ENCODE results near the gene ADAMTS2.
A peak's percentile ranks its signal among the peaks of the same experiment; 100 is the strongest.

Gene ADAMTS2

DNA sequence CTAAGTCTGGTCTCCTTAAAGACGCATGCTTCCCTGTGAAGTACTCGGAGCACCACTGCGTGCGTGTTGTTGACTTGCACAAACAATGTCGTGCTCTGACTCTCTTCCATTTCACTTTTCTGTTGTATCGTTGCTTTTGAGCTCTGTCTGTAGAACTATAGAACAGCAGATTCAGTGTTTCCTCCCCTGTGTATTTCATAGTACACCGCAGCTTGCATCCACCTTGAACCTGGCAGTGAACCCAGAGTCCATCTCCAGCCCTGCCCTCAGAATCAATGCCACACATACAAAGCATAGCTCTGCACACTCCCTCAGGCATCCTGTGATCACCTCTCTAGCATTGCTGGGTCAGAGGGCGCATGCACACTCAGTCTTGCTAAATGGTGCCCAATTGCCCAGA is 37.2 kb upstream of the ADAMTS2 start:
- H3K4me3 ChIP-seq (ENCODE audit: low read depth, low read length) = no peak overlapping the region

DNA sequence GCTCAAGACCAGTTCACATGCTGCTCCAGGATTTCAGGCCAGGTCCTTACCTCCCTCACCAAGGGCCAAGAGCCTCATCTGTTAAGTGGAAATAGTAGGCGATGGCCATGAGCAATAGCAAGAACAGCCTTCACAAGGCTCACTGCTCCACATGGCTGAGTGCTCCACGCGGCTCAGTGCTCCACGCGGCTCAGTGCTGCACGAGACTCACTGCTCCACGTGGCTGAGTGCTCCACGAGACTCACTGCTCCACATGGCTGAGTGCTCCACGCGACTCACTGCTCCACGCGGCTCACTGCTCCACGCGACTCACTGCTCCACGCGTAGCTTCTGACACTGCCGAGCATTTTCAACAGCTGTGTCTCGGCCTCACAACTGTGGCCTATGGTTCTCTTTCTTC is 36.4 kb upstream of the ADAMTS2 start:
- Histone ChIP-seq H4K12ac (ENCODE audit: low read depth, low read length) (no peak overlapping the region), H2BK120ac (ENCODE audit: insufficient read depth, low read length, poor library complexity) (no peak overlapping the region), H3K27ac (ENCODE audit: low read depth, low read length) (no peak overlapping the region), H3K9ac (ENCODE audit: low read length) (no peak overlapping the region), H3K4ac (ENCODE audit: low read depth, low read length) (no peak overlapping the region), H3K18ac (ENCODE audit: low read length) (no peak overlapping the region), H3K79me2 (ENCODE audit: control insufficient read depth, insufficient read depth, low read length, poor library complexity) (no peaks in the 10 kb centered on the region), H3K4me3 (ENCODE audit: low read depth, low read length) (no peak overlapping the region), H3K4me2 (ENCODE audit: low read length) (no peak overlapping the region), H2AFZ (ENCODE audit: insufficient read depth, low read length, poor library complexity) (no peak overlapping the region), H3K4me1 (ENCODE audit: control insufficient read depth in 1 of 2, insufficient read depth in 2 of 2, low read length in 2 of 2) (peaks cover 0 to 10% of the 10 kb centered on the region in 2 experiments), H2AK5ac (ENCODE audit: low read length) (no peak overlapping the region), H4K91ac (ENCODE audit: low read depth, low read length) (no peak overlapping the region), H3K14ac (ENCODE audit: low read length) (no peak overlapping the region), H3K36me3 (ENCODE audit: control insufficient read depth in 1 of 2, insufficient read depth in 2 of 2, low read length in 2 of 2) (no peaks in the 10 kb centered on the region), H3K23ac (ENCODE audit: low read length) (no peak overlapping the region), H3K79me1 (ENCODE audit: low read length) (no peaks in the 10 kb centered on the region), H2BK12ac (ENCODE audit: low read length) (no peak overlapping the region), H3K9me3 (ENCODE audit: insufficient read depth, low read depth, low read length) (peaks cover 7% of the 10 kb centered on the region), H3K27me3 (ENCODE audit: insufficient read depth, low read length) (no peaks in the 10 kb centered on the region), H4K8ac (ENCODE audit: low read depth, low read length) (no peak overlapping the region), H2BK5ac (ENCODE audit: low read depth, low read length, poor library complexity) (no peak overlapping the region)
- WGBS (ENCODE audit: extremely low coverage, insufficient coverage, insufficient read length) = no CpG with 5 or more reads among the region's 18 CpGs
- no peak for DNase-seq

More for the DNA sequence above, 37.2 kb upstream of the ADAMTS2 start:
- Histone ChIP-seq H3K23ac (ENCODE audit: low read length) (no peak overlapping the region), H2BK12ac (ENCODE audit: low read length) (no peak overlapping the region), H4K91ac (ENCODE audit: low read depth, low read length) (no peak overlapping the region), H4K12ac (ENCODE audit: low read depth, low read length) (no peak overlapping the region), H3K9me3 (ENCODE audit: insufficient read depth, low read depth, low read length) (peaks cover 6% of the 10 kb centered on the region), H3K79me1 (ENCODE audit: low read length) (no peaks in the 10 kb centered on the region), H3K27ac (ENCODE audit: low read depth, low read length) (no peak overlapping the region), H2BK5ac (ENCODE audit: low read depth, low read length, poor library complexity) (no peak overlapping the region), H3K9ac (ENCODE audit: low read length) (no peak overlapping the region), H2AFZ (ENCODE audit: insufficient read depth, low read length, poor library complexity) (no peak overlapping the region), H3K27me3 (ENCODE audit: insufficient read depth, low read length) (no peaks in the 10 kb centered on the region), H3K36me3 (ENCODE audit: control insufficient read depth in 1 of 2, insufficient read depth in 2 of 2, low read length in 2 of 2) (no peaks in the 10 kb centered on the region), H2BK120ac (ENCODE audit: insufficient read depth, low read length, poor library complexity) (no peak overlapping the region), H3K4me1 (ENCODE audit: control insufficient read depth in 1 of 2, insufficient read depth in 2 of 2, low read length in 2 of 2) (peaks cover 0 to 10% of the 10 kb centered on the region in 2 experiments), H2AK5ac (ENCODE audit: low read length) (no peak overlapping the region), H3K18ac (ENCODE audit: low read length) (no peak overlapping the region), H3K4ac (ENCODE audit: low read depth, low read length) (no peak overlapping the region), H3K79me2 (ENCODE audit: control insufficient read depth, insufficient read depth, low read length, poor library complexity) (no peaks in the 10 kb centered on the region), H3K14ac (ENCODE audit: low read length) (no peak overlapping the region), H4K8ac (ENCODE audit: low read depth, low read length) (no peak overlapping the region), H3K4me2 (ENCODE audit: low read length) (no peak overlapping the region)
- WGBS (ENCODE audit: extremely low coverage, insufficient coverage, insufficient read length) = no CpG with 5 or more reads among the region's 8 CpGs
- peak in 1 of 2 donors; percentile 39 for DNase-seq

DNA sequence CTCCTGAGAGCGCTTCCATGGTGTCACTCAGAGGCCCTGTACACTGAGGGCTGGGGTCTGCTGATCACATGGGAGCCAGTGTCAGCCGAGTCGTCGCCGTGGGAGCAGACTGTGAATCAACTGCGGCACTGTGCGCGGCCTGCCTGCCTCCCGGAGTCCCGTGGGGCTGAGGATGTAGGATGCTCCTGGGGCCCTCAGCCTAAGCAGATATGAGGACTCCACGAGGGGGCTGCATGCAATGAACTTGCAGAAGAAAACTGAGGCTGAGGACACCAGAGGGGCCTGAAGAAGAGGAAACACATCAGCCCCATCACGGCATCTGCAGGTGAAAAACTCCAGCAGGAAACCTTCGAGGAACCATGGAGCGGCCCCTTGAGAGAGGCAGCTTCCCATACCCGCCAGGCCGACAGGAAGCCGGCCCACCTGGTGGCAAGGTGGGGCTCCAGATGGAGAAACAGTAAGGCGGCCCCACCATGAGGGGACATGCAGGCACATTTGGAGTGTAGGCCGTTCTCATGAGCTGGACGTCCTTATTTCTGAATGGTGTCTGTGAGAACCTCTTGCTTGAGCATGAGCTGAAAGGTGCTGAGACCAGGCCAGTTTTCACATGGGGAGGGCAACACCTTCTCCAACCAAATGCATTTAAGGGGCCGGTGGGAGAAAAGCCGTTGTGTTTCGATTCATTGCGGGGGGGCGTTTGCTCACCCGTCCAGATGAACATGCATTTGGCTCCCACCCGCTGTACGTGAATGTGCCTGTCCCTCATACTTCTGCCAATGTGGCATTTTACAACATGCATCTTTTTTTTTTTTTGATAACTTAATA is 35.2 kb upstream of the ADAMTS2 start:
- DNase-seq = no peak
- H3K9me3 ChIP-seq (ENCODE audit: insufficient read depth, low read depth, low read length) = peaks cover 6% of the 10 kb centered on the region
- H3K23ac ChIP-seq (ENCODE audit: low read length) = no peak overlapping the region
- H3K4me3 ChIP-seq (ENCODE audit: low read depth, low read length) = no peak overlapping the region
- no peak overlapping the region for H3K18ac ChIP-seq (ENCODE audit: low read length)
- H2AFZ ChIP-seq (ENCODE audit: insufficient read depth, low read length, poor library complexity) = no peak overlapping the region
- H3K14ac ChIP-seq (ENCODE audit: low read length) = no peak overlapping the region
- H3K79me1 ChIP-seq (ENCODE audit: low read length) = no peaks in the 10 kb centered on the region
- no peak overlapping the region for H3K4me2 ChIP-seq (ENCODE audit: low read length)
- peaks cover 0 to 10% of the 10 kb centered on the region in 2 experiments for H3K4me1 ChIP-seq (ENCODE audit: control insufficient read depth in 1 of 2, insufficient read depth in 2 of 2, low read length in 2 of 2)
- H3K9ac ChIP-seq (ENCODE audit: low read length) = no peak overlapping the region
- no peaks in the 10 kb centered on the region for H3K79me2 ChIP-seq (ENCODE audit: control insufficient read depth, insufficient read depth, low read length, poor library complexity)
- H3K27me3 ChIP-seq (ENCODE audit: insufficient read depth, low read length) = no peaks in the 10 kb centered on the region
- H3K27ac ChIP-seq (ENCODE audit: low read depth, low read length) = no peak overlapping the region
- no peak overlapping the region for H4K8ac ChIP-seq (ENCODE audit: low read depth, low read length)
- H4K12ac ChIP-seq (ENCODE audit: low read depth, low read length) = no peak overlapping the region
- H2AK5ac ChIP-seq (ENCODE audit: low read length) = no peak overlapping the region
- no peaks in the 10 kb centered on the region for H3K36me3 ChIP-seq (ENCODE audit: control insufficient read depth in 1 of 2, insufficient read depth in 2 of 2, low read length in 2 of 2)
- no peak overlapping the region for H3K4ac ChIP-seq (ENCODE audit: low read depth, low read length)
- no peak overlapping the region for H2BK5ac ChIP-seq (ENCODE audit: low read depth, low read length, poor library complexity)
- no peak overlapping the region for H2BK12ac ChIP-seq (ENCODE audit: low read length)
- no peak overlapping the region for H4K91ac ChIP-seq (ENCODE audit: low read depth, low read length)
- no CpG with 5 or more reads among the region's 28 CpGs for WGBS (ENCODE audit: extremely low coverage, insufficient coverage, insufficient read length)
- H2BK120ac ChIP-seq (ENCODE audit: insufficient read depth, low read length, poor library complexity) = no peak overlapping the region

DNA sequence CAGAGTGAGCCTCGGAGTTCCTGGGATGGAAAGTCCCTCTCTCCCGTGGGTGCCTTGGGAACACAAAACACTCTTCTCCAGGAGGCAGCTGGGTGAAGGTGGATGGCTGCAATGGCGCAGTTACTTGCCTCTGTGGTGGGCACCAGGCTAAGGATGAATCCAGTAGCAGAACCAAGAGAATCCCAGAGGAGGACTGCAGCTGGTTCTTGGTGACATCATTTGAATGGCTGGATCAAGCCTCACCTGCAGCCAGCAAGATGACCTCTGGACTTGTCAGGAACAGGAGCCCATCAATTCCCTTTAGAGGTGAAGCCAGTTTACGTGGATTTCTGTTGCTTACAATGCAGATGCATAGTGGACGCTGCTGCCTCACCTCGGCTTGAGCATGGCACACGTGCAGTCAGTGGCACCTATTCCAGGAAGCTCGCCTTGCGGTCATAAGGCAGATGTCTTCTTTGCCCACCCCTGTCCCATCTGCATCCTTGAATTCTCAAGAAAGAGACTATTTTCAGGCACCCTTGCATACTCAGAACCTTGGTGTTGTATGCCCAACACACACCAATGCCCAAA is 34.1 kb upstream of the ADAMTS2 start:
- Histone ChIP-seq H4K8ac (ENCODE audit: low read depth, low read length) (no peak overlapping the region), H3K79me1 (ENCODE audit: low read length) (no peaks in the 10 kb centered on the region), H3K4me3 (ENCODE audit: low read depth, low read length) (no peak overlapping the region), H3K23ac (ENCODE audit: low read length) (no peak overlapping the region), H2BK120ac (ENCODE audit: insufficient read depth, low read length, poor library complexity) (no peak overlapping the region), H3K4me1 (ENCODE audit: control insufficient read depth in 1 of 2, insufficient read depth in 2 of 2, low read length in 2 of 2) (peaks cover 0 to 10% of the 10 kb centered on the region in 2 experiments), H2BK5ac (ENCODE audit: low read depth, low read length, poor library complexity) (no peak overlapping the region), H4K12ac (ENCODE audit: low read depth, low read length) (no peak overlapping the region), H3K4me2 (ENCODE audit: low read length) (no peak overlapping the region), H3K4ac (ENCODE audit: low read depth, low read length) (no peak overlapping the region), H2AK5ac (ENCODE audit: low read length) (no peak overlapping the region), H2AFZ (ENCODE audit: insufficient read depth, low read length, poor library complexity) (no peak overlapping the region), H3K9me3 (ENCODE audit: insufficient read depth, low read depth, low read length) (peaks cover 8% of the 10 kb centered on the region), H2BK12ac (ENCODE audit: low read length) (no peak overlapping the region), H3K36me3 (ENCODE audit: control insufficient read depth in 1 of 2, insufficient read depth in 2 of 2, low read length in 2 of 2) (no peaks in the 10 kb centered on the region), H3K79me2 (ENCODE audit: control insufficient read depth, insufficient read depth, low read length, poor library complexity) (no peaks in the 10 kb centered on the region), H3K18ac (ENCODE audit: low read length) (no peak overlapping the region), H3K27me3 (ENCODE audit: insufficient read depth, low read length) (no peaks in the 10 kb centered on the region), H3K27ac (ENCODE audit: low read depth, low read length) (no peak overlapping the region), H3K14ac (ENCODE audit: low read length) (no peak overlapping the region), H3K9ac (ENCODE audit: low read length) (no peak overlapping the region), H4K91ac (ENCODE audit: low read depth, low read length) (no peak overlapping the region)
- no CpG with 5 or more reads among the region's 9 CpGs for WGBS (ENCODE audit: extremely low coverage, insufficient coverage, insufficient read length)
- DNase-seq = no peak
